DOHH2 (cell line): ENCODE results near the gene RPL37A.

Source experiments
- H3F3A ChIP-seq: fragments of 200-600 bp; sonication (generic), shearing (Covaris generic); 2 replicates; pipeline ENCODE4 v1.6.0; 2016; ENCODE audit warnings: antibody characterized with exemption, mild to moderate bottlenecking; ENCODE audit not compliant: control insufficient read depth, insufficient read depth
- H3K27ac ChIP-seq: fragments of 200-600 bp; sonication (generic); 2 replicates; pipeline ENCODE4 v1.5.1; 2014; ENCODE audit warnings: low read depth, mild to moderate bottlenecking, low read length, moderate library complexity
- H3K27me3 ChIP-seq: fragments of 200-600 bp; sonication (generic); 2 replicates; pipeline ENCODE4 v1.6.1; 2014; ENCODE audit warnings: mild to moderate bottlenecking, low read length, mixed read lengths; ENCODE audit not compliant: control insufficient read depth
- H3K36me3 ChIP-seq: fragments of 200-600 bp; sonication (generic); 2 replicates; pipeline ENCODE4 v1.6.1; 2014; ENCODE audit warnings: mild to moderate bottlenecking, low read length, moderate library complexity, mixed read lengths; ENCODE audit not compliant: control insufficient read depth
- H3K4me1 ChIP-seq: fragments of 200-600 bp; sonication (generic); 2 replicates; pipeline ENCODE4 v1.6.1; 2014; ENCODE audit warnings: mild to moderate bottlenecking, low read length, mixed read lengths; ENCODE audit not compliant: control insufficient read depth
- H3K4me2 ChIP-seq: fragments of 200-600 bp; sonication (generic); 2 replicates; pipeline ENCODE4 v1.6.0; 2014; ENCODE audit warnings: mild to moderate bottlenecking, low read length, moderate library complexity
- H3K4me3 ChIP-seq: fragments of 200-600 bp; sonication (generic); 2 replicates; pipeline ENCODE4 v1.5.1; 2014; ENCODE audit warnings: mild to moderate bottlenecking, low read length, mixed read lengths
- H3K79me2 ChIP-seq: fragments of 200-600 bp; sonication (generic); 2 replicates; pipeline ENCODE4 v1.6.1; 2014; ENCODE audit warnings: mild to moderate bottlenecking, low read length, mixed read lengths; ENCODE audit not compliant: control insufficient read depth
- H3K9me2 ChIP-seq: fragments of 200-600 bp; sonication (generic); replicated peaks from 2 replicates; pipeline ENCODE4 v1.6.1; 2014; ENCODE audit warnings: mild to moderate bottlenecking, low read length, mixed read lengths; ENCODE audit not compliant: control insufficient read depth
- H3K9me3 ChIP-seq: fragments of 200-600 bp; sonication (generic); 2 replicates; pipeline ENCODE4 v1.6.1; 2014; ENCODE audit warnings: antibody characterized with exemption, low read length, mixed read lengths; ENCODE audit not compliant: control insufficient read depth, insufficient read depth
- H4K20me1 ChIP-seq: fragments of 200-600 bp; sonication (generic); 2 replicates; pipeline ENCODE4 v1.6.0; 2014; ENCODE audit warnings: low read depth, mild to moderate bottlenecking, antibody characterized with exemption, low read length, moderate library complexity; ENCODE audit not compliant: control insufficient read depth, insufficient read depth
- EZH2phosphoT487 ChIP-seq: fragments of 200-600 bp; sonication (generic); IDR thresholded peaks from 2 replicates; pipeline ENCODE4 v1.6.1; 2017; ENCODE audit warnings: borderline replicate concordance, mild to moderate bottlenecking, antibody characterized with exemption, low read length, moderate library complexity, mixed read lengths
- TF ChIP-seq, protein P1 (sequence below): fragments of 200-600 bp; sonication (generic); IDR thresholded peaks from one replicate; pipeline ENCODE4 v1.5.1; 2014; ENCODE audit warnings: antibody characterized with exemption, mild to moderate bottlenecking, low read depth, low read length; ENCODE audit not compliant: poor library complexity, severe bottlenecking

Gene RPL37A

DNA sequence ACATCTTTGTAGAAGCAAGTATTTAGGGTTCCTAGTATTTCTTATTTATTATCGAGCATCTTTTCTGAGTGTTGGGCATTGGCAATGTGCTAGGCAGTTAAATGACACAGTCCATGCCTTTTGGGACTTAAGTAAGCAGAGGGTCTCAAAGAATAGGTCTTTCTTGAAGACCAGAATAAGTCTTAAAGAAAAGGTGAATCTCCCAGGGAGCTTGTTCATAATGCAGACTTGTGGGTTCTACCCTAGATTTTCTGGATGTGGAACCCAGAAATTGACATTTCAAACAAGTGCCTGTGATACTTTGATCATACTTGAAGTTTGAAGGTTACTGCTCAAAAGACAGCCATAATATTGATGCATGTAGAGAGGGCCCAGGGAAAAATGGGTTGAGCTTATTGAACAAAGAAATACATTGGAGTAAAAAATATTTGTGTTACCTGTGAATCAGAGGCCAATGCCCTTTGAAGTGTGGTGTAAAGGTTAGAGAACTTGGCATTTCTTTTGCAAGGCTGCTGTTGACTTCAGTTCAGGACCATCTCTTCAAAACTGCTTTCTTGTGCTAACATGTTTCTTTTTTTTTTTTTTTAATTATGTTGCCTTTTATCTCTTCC lies 24.4 kb downstream of the RPL37A start:
- H4K20me1 ChIP-seq = no peaks in the 10 kb centered on the region
- no peak overlapping the region for H3K4me2 ChIP-seq
- no peaks in the 10 kb centered on the region for H3K9me3 ChIP-seq
- no peak overlapping the region for H3K4me3 ChIP-seq
- no peaks in the 10 kb centered on the region for H3F3A ChIP-seq
- no peaks in the 10 kb centered on the region for H3K9me2 ChIP-seq
- no peaks in the 10 kb centered on the region for H3K79me2 ChIP-seq
- H3K27ac ChIP-seq = no peak overlapping the region
- no peak for TF ChIP-seq EZH2phosphoT487
- TF ChIP-seq, protein P1, sequence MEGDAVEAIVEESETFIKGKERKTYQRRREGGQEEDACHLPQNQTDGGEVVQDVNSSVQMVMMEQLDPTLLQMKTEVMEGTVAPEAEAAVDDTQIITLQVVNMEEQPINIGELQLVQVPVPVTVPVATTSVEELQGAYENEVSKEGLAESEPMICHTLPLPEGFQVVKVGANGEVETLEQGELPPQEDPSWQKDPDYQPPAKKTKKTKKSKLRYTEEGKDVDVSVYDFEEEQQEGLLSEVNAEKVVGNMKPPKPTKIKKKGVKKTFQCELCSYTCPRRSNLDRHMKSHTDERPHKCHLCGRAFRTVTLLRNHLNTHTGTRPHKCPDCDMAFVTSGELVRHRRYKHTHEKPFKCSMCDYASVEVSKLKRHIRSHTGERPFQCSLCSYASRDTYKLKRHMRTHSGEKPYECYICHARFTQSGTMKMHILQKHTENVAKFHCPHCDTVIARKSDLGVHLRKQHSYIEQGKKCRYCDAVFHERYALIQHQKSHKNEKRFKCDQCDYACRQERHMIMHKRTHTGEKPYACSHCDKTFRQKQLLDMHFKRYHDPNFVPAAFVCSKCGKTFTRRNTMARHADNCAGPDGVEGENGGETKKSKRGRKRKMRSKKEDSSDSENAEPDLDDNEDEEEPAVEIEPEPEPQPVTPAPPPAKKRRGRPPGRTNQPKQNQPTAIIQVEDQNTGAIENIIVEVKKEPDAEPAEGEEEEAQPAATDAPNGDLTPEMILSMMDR = no peak
- peaks cover 4% of the 10 kb centered on the region for H3K36me3 ChIP-seq
- H3K27me3 ChIP-seq = no peaks in the 10 kb centered on the region
- H3K4me1 ChIP-seq = peaks cover 8% of the 10 kb centered on the region

DNA sequence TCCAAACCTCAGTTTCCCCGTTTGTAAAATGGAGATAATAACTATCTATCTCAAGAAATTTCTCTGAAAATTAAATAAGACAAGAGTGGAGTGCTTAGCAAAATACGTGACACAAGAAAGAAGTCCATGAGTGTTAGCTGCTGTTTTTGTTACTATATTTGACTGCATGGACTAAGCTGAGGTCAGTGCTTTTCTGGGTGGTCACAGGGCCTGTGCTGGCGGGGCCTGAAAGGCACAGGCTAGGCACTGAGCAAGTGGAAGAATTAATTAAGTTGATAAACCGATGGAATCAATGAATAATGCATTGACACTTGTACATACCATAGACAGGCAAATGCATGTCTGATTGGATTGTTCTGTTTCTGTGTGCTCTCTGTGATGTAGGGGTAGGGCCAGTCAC lies 27.3 kb downstream of the RPL37A start:
- H3K27ac ChIP-seq = no peak overlapping the region
- no peaks in the 10 kb centered on the region for H3K4me1 ChIP-seq
- TF ChIP-seq EZH2phosphoT487 = no peak
- TF ChIP-seq, protein P1 = no peak

DNA sequence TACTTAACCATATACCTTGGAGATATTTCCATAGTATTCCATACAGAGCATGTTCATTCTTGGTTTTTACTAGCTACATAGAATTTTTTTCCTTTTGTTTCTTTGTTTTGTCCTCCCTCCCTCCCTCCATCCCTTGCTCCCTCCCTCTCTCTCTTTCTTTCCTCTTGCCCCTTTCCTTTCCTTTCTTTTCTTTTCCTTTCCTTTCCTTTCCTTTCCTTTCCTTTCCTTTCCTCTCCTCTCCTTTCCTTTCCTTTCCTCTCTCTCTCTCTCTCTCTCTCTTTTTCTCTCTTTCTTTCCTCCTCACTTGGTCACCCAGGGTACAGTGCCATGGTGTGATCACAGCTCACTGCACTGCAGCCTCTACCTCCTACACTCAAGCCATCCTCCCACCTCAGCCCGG lies 28.3 kb downstream of the RPL37A start:
- H3K27me3 ChIP-seq = no peaks in the 10 kb centered on the region
- H3K9me2 ChIP-seq = no peaks in the 10 kb centered on the region
- H3K36me3 ChIP-seq = no peaks in the 10 kb centered on the region
- no peaks in the 10 kb centered on the region for H4K20me1 ChIP-seq
- H3K4me1 ChIP-seq = no peaks in the 10 kb centered on the region
- TF ChIP-seq, protein P1 = no peak
- no peak for TF ChIP-seq EZH2phosphoT487
- no peaks in the 10 kb centered on the region for H3F3A ChIP-seq
- H3K27ac ChIP-seq = no peak overlapping the region
- H3K9me3 ChIP-seq = no peaks in the 10 kb centered on the region
- no peak overlapping the region for H3K4me3 ChIP-seq
- no peaks in the 10 kb centered on the region for H3K79me2 ChIP-seq
- no peak overlapping the region for H3K4me2 ChIP-seq

More for the DNA sequence above, 27.3 kb downstream of the RPL37A start:
- Histone ChIP-seq H3K9me2 (no peaks in the 10 kb centered on the region), H3K4me3 (no peak overlapping the region), H3K9me3 (no peaks in the 10 kb centered on the region), H4K20me1 (no peaks in the 10 kb centered on the region), H3F3A (no peaks in the 10 kb centered on the region), H3K27me3 (no peaks in the 10 kb centered on the region), H3K36me3 (no peaks in the 10 kb centered on the region; the same call in 1 of the 2 replicates), H3K79me2 (no peaks in the 10 kb centered on the region), H3K4me2 (no peak overlapping the region)
